HG02798 (cell line): ENCODE results near the gene MX1.

Source experiments
- ATAC-seq: cut with Tn5 transposase; IDR thresholded peaks from one replicate; pipeline ENCODE4 v1.9.1; 2021; ENCODE audit warnings: mild to moderate bottlenecking; ENCODE audit not compliant: unreplicated experiment, poor library complexity

The MX1 gene

DNA sequence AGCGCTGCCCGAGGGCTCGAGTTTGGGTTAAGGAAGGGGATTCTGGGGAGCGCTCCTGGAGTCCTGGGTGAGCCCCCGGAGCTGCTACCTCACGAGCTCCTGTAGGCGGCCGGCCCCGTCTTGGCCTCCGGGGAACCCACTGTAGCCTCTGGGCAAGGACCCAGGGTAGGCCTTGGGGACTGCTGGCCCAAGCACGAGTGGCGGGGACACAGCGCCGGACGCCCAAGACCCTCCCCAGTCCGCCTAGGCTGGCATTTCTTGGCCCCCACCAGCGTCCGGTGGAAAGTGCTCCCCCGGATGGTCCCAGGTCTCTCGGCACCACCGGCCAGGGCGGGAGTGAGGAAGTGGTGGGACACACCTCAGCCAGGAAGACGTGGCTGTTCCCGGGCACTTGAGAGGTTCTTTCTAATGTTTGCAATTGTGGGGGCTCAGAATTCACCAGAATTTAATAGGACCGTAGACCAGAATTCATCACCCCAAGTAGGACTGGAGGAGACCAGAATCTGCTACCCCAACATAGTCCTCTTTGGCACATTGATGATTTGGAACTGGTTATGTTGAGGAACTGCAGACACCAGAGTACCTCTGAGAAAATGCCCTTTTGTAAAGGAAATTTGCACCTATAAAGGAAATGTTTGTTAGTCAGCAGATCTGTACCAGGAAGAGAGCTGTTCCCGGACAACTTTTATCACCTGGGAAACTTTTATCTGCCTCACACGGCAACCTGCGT lies 82.5 kb downstream of the MX1 start:
- ATAC-seq = no peak
